Right atrium auricular region (tissue), 2 donors: ENCODE data around the gene PSMD9. TPM values are rescaled to one million over a fixed set of nuclear protein-coding genes. Genes with fewer than 3 reads are reported as not detected.
A peak's percentile ranks its signal among the peaks of the same experiment; 100 is the strongest.
"Not testable (repeated sequence)": the region's sequence is repeated elsewhere in the genome, so short reads cannot be mapped to it uniquely, and the experiment has no call there.

Source experiments
- DNase-seq: peaks from one replicate; pipeline ENCODE4 v3.0.0-alpha.2; 2019; ENCODE audit warnings: low spot score
- H3K27ac ChIP-seq, 2 donors: fragments of 200-600 bp; sonication (generic); 1 replicate in 1 of 2; 2 replicates in 1 of 2; pipeline ENCODE4 v1.5.1; 2016 to 2019
- H3K27me3 ChIP-seq, 2 donors: fragments of 200-600 bp; sonication (generic); one replicate each; pipeline versions ENCODE4 v1.5.1 to v1.6.0; 2017 to 2019
- H3K36me3 ChIP-seq: fragments of 200-600 bp; sonication (generic); one replicate; pipeline ENCODE4 v1.5.1; 2016
- H3K4me1 ChIP-seq, 2 donors: fragments of 200-600 bp; sonication (generic); one replicate each; pipeline versions ENCODE4 v1.5.1 to v1.6.0; 2017 to 2019
- H3K4me3 ChIP-seq, 2 donors: fragments of 200-600 bp; sonication (generic); 1 replicate in 1 of 2; 2 replicates in 1 of 2; pipeline ENCODE4 v1.5.1; 2017 to 2019; ENCODE audit warnings: mild to moderate bottlenecking in 1 of 2, moderate library complexity in 1 of 2
- H3K9me3 ChIP-seq, 2 donors: fragments of 200-600 bp; sonication (generic); one replicate each; pipeline ENCODE4 v1.5.1; 2019
- total RNA-seq, 2 donors: library from RNA; depleted of rRNA; stranded (reverse); fragments of >200 nt; gene quantifications; one replicate each; pipeline ENCODE4 v1.1.0, GENCODE V29; 2016
- TF ChIP-seq, protein P1 (sequence below), 2 donors: fragments of 200-600 bp; sonication (generic); IDR thresholded peaks; one replicate each; pipeline ENCODE4 v1.5.1; 2019; ENCODE audit warnings: antibody characterized with exemption in 2 of 2

Gene PSMD9
- total RNA-seq, 2 donors from 2014 or later = 33.2 to 59.2 TPM

DNA sequence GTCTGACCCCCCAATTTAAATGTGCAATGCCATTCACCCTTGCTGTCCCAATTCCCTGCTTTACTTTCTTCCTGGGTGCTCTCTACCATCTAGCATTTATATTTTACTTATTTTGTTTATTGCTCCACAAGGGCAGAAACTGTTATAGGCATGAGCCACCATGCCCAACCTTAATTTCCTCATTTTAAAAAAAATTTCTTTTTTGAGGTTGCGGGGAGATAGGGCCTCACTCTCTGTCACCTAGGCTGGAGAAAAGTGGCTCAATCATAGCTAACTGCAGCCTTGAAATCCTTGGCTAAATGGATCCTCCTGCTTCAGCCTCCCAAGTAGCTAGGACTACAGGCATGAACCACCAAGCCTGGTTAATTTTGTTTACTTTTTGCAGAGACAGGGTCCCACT is 42.9 kb upstream of the PSMD9 start:
- Histone ChIP-seq H3K36me3 (no peaks in the 10 kb centered on the region), H3K27me3 (no peaks in the 10 kb centered on the region), H3K9me3 (no peaks in the 10 kb centered on the region), H3K4me3 (no peak overlapping the region), H3K27ac (no peak overlapping the region), H3K4me1 (no peaks in the 10 kb centered on the region)
- DNase-seq = no peak
- TF ChIP-seq, protein P1, sequence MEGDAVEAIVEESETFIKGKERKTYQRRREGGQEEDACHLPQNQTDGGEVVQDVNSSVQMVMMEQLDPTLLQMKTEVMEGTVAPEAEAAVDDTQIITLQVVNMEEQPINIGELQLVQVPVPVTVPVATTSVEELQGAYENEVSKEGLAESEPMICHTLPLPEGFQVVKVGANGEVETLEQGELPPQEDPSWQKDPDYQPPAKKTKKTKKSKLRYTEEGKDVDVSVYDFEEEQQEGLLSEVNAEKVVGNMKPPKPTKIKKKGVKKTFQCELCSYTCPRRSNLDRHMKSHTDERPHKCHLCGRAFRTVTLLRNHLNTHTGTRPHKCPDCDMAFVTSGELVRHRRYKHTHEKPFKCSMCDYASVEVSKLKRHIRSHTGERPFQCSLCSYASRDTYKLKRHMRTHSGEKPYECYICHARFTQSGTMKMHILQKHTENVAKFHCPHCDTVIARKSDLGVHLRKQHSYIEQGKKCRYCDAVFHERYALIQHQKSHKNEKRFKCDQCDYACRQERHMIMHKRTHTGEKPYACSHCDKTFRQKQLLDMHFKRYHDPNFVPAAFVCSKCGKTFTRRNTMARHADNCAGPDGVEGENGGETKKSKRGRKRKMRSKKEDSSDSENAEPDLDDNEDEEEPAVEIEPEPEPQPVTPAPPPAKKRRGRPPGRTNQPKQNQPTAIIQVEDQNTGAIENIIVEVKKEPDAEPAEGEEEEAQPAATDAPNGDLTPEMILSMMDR (IDR thresholded peaks at IDR 0.05) = no peak

DNA sequence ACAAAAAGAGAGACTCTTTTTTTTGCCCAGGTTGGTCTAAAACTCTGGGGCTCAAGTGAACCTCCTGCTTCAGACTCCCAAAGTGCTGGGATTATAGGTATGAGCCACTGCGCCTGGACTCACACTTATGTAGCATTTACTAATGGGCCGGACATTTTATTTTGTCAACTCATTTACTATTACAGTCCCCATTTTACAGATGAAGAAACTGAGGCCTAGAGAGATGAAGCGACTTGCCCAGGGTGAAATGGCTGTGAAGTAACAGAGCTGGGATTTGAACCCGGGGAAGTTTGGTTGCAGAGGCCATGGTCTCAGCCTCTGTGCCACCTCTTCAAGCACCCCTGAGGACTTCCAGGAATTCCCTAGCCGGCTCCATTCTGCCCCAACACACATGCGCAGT is 39.4 kb upstream of the PSMD9 start:
- TF ChIP-seq, protein P1 (IDR thresholded peaks at IDR 0.05) = no peak
- Histone ChIP-seq H3K4me3 (no peak overlapping the region), H3K36me3 (no peaks in the 10 kb centered on the region), H3K27ac (no peak overlapping the region), H3K4me1 (no peaks in the 10 kb centered on the region), H3K9me3 (no peaks in the 10 kb centered on the region), H3K27me3 (no peaks in the 10 kb centered on the region)
- DNase-seq = no peak

DNA sequence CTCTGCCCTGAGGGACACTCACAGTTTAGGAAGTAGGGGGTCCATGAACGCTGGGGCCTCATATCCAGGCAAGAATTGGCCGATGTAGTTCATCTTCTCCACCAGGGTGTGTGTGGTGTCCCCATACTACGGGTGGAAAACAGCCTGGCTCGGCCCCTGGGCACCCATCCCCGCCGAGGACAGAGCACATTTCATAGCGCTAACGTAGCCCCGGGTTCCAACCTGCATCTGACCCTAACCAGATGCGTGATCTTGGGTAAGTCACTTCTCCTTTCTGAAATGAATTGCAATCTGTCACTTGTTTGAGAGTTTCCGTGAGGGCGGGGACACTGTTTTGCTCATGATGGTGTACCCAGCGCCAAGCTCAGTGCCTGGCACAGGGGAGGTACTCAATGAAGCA is 38.9 kb upstream of the PSMD9 start:
- H3K4me3 ChIP-seq = no peak overlapping the region
- H3K27ac ChIP-seq = no peak overlapping the region
- H3K9me3 ChIP-seq = no peaks in the 10 kb centered on the region
- H3K27me3 ChIP-seq = no peaks in the 10 kb centered on the region
- DNase-seq = no peak
- TF ChIP-seq, protein P1 (IDR thresholded peaks at IDR 0.05) = no peak
- H3K4me1 ChIP-seq = no peaks in the 10 kb centered on the region
- no peaks in the 10 kb centered on the region for H3K36me3 ChIP-seq

DNA sequence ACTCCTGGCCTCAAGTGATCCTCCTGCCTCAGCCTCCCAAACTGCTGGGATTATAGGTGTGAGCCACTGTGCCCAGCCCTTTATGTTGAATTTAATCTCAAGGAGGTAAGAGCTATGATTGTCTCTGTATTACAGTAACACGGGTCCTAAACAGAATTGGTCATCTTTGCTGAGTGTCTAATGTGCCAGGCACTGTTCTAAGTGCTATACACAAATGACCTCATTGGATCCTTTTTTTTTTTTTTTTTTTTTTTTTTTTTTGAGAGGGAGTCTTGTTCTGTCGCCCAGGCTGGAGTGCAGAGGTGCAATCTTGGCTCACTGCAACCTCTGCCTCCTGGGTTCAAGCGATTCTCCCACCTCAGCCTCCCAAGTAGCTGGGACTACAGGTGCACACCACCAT is 36.2 kb upstream of the PSMD9 start:
- DNase-seq, H3K36me3 ChIP-seq, H3K27me3 ChIP-seq, H3K27ac ChIP-seq, H3K4me1 ChIP-seq, H3K9me3 ChIP-seq, H3K4me3 ChIP-seq: not testable (repeated sequence)

DNA sequence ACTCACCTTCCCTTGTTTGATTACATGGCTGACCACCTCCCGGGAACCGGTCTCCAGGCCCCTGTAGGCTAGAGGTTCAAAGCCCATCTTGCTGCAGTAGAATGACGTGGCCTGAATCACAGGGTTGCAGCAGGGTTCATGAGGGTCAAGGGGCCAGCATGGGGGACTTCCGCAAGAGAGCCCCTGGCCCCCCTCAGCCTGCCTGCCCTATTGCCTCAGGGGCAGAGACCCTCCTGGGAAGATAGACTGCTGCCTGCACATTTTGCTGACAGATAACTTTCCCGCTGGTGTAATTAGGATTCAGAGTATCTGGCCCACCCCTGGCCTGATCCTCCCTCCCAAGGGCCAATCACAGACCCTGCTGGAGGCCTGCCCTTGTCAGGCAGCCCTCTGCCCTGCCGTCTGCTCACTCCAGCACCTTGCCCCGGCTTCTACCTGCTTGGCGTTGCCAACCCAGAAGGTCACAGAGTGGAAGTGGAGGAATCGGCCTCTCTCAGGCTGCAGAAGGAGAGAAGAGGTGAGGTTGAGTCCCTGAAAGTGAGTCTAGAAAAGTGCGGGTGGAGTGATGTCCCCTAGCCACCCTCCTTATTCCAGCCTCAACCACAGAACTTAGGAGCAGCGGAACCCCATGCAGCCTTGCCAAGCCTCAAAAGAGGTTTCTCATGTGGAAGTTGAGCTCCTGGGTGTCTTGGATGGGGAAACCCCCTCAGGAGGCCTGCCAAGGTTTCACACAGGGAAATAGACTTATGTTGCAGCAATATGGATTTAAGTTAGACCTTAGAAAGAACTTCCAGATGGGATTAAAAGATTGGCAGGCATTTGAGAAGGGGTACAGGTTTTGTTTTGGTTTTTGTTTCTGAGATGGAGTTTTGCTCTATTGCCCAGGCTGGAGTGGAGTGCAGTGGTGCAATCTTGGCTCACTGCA is 31.0 kb upstream of the PSMD9 start:
- Histone ChIP-seq H3K36me3 (no peaks in the 10 kb centered on the region), H3K4me1 (peaks cover 0 to 24% of the 10 kb centered on the region in 2 donors), H3K27ac (peak overlapping the region; percentile 80 to 90), H3K9me3 (no peaks in the 10 kb centered on the region), H3K27me3 (no peaks in the 10 kb centered on the region), H3K4me3 (no peak overlapping the region)
- TF ChIP-seq, protein P1 (IDR thresholded peaks at IDR 0.05) = no peak
- DNase-seq = no peak

DNA sequence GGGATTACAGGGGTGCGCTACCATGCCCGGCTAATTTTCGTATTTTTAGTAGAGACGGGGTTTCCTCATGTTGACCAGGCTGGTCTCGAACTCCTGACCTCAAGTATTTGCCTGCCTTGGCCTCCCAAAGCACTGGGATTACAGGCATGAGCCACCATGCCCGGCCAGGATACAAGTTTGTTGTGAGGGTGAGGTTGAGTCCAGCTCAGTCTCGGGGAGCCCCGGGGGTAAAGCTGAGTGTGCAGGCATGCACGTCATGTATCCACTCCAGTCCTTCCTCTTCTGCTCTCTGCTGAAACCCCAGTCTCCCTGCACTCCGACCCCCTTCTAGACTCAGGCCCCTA is 30.3 kb upstream of the PSMD9 start:
- Histone ChIP-seq H3K4me3 (no peak overlapping the region), H3K4me1 (peaks cover 0 to 24% of the 10 kb centered on the region in 2 donors), H3K27me3 (no peaks in the 10 kb centered on the region), H3K27ac (peak overlapping the region; percentile 80 to 90), H3K36me3 (no peaks in the 10 kb centered on the region), H3K9me3 (no peaks in the 10 kb centered on the region)
- TF ChIP-seq, protein P1 (IDR thresholded peaks at IDR 0.05) = no peak
- no peak for DNase-seq
